Measurements from ENCODE around the gene RSBN1L. TPM values are rescaled to one million over a fixed set of nuclear protein-coding genes. Genes with fewer than 3 reads are reported as not detected.
"Not testable (repeated sequence)": the region's sequence is repeated elsewhere in the genome, so short reads cannot be mapped to it uniquely, and the experiment has no call there.

The RSBN1L gene
- total RNA-seq, 1 donor from 2014 or later: 12.6 TPM

DNA sequence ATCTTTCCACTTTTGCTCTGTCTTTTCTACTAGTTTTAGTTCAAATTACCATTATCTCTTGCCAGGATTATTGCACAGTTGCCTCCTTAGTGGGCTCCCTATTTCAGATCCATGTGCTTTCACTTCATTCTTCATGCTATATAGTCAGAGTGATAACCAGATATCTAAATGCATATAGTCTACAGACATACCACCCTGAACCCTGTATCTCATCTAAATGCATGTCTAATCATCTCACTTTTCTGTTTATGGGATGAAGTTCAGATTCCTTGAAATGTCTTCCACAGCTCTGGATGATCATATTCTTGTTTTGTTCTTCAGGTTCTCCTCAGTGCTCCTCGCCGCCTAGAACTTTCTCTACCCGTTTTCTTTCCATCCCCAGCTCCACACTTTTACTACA, 13.8 kb downstream of the RSBN1L start:
- Mint-ChIP-seq H3K27me3 (ENCODE audit: low read depth, unreplicated experiment) (no peaks in the 10 kb centered on the region), H3K4me3 (ENCODE audit: unreplicated experiment) (no peak overlapping the region), H3K4me1 (ENCODE audit: low read depth, unreplicated experiment) (peaks cover 6% of the 10 kb centered on the region), H3K27ac (ENCODE audit: unreplicated experiment) (no peak overlapping the region), H3K36me3 (ENCODE audit: low read depth, unreplicated experiment) (no peaks in the 10 kb centered on the region), H3K9me3 (ENCODE audit: unreplicated experiment) (no peaks in the 10 kb centered on the region)
- Histone ChIP-seq H4K20me1 (ENCODE audit: insufficient read depth, low read length) (peaks cover 23% of the 10 kb centered on the region), H2AFZ (ENCODE audit: low read depth, low read length) (no peak overlapping the region), H3K4me3 (ENCODE audit: insufficient read depth, low read depth, low read length) (no peak overlapping the region), H3K27ac (ENCODE audit: low read depth, low read length) (no peak overlapping the region), H3K9me3 (ENCODE audit: insufficient read depth, low read depth, low read length) (no peaks in the 10 kb centered on the region), H3K79me2 (ENCODE audit: insufficient read depth, low read length) (peaks cover 88% of the 10 kb centered on the region), H3K4me1 (ENCODE audit: insufficient read depth, low read length) (no peaks in the 10 kb centered on the region), H3K9ac (ENCODE audit: low read length) (no peak overlapping the region), H3K36me3 (ENCODE audit: insufficient read depth, low read length) (no peaks in the 10 kb centered on the region), H3K27me3 (ENCODE audit: insufficient read depth, low read length) (no peaks in the 10 kb centered on the region), H3K4me2 (ENCODE audit: low read length) (no peak overlapping the region)
- no peak for TF ChIP-seq EZH2 (IDR thresholded peaks at IDR 0.05; ENCODE audit: insufficient read depth, low read length)
- TF ChIP-seq, protein P1, sequence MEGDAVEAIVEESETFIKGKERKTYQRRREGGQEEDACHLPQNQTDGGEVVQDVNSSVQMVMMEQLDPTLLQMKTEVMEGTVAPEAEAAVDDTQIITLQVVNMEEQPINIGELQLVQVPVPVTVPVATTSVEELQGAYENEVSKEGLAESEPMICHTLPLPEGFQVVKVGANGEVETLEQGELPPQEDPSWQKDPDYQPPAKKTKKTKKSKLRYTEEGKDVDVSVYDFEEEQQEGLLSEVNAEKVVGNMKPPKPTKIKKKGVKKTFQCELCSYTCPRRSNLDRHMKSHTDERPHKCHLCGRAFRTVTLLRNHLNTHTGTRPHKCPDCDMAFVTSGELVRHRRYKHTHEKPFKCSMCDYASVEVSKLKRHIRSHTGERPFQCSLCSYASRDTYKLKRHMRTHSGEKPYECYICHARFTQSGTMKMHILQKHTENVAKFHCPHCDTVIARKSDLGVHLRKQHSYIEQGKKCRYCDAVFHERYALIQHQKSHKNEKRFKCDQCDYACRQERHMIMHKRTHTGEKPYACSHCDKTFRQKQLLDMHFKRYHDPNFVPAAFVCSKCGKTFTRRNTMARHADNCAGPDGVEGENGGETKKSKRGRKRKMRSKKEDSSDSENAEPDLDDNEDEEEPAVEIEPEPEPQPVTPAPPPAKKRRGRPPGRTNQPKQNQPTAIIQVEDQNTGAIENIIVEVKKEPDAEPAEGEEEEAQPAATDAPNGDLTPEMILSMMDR (IDR thresholded peaks at IDR 0.05; ENCODE audit: insufficient read depth, low read depth, low read length): no peak
- DNase-seq (ENCODE audit: low read depth) (no peak), FAIRE-seq (no peak)

- Mint-ChIP-seq H3K4me1 (ENCODE audit: low read depth, unreplicated experiment) (peaks cover 6% of the 10 kb centered on the region), H3K4me3 (ENCODE audit: unreplicated experiment) (no peak overlapping the region), H3K36me3 (ENCODE audit: low read depth, unreplicated experiment) (no peaks in the 10 kb centered on the region), H3K27me3 (ENCODE audit: low read depth, unreplicated experiment) (no peaks in the 10 kb centered on the region), H3K27ac (ENCODE audit: unreplicated experiment) (no peak overlapping the region), H3K9me3 (ENCODE audit: unreplicated experiment) (no peaks in the 10 kb centered on the region)
- Histone ChIP-seq H2AFZ (ENCODE audit: low read depth, low read length) (no peak overlapping the region), H3K9ac (ENCODE audit: low read length) (no peak overlapping the region), H3K27me3 (ENCODE audit: insufficient read depth, low read length) (no peaks in the 10 kb centered on the region), H3K4me2 (ENCODE audit: low read length) (no peak overlapping the region), H3K36me3 (ENCODE audit: insufficient read depth, low read length) (no peaks in the 10 kb centered on the region), H3K9me3 (ENCODE audit: insufficient read depth, low read depth, low read length) (no peaks in the 10 kb centered on the region), H3K27ac (ENCODE audit: low read depth, low read length) (no peak overlapping the region), H3K4me1 (ENCODE audit: insufficient read depth, low read length) (no peaks in the 10 kb centered on the region), H4K20me1 (ENCODE audit: insufficient read depth, low read length) (peaks cover 31% of the 10 kb centered on the region), H3K4me3 (ENCODE audit: insufficient read depth, low read depth, low read length) (no peak overlapping the region), H3K79me2 (ENCODE audit: insufficient read depth, low read length) (peaks cover 89% of the 10 kb centered on the region)
- no peak for TF ChIP-seq EZH2 (IDR thresholded peaks at IDR 0.05; ENCODE audit: insufficient read depth, low read length)
- TF ChIP-seq, protein P1 (IDR thresholded peaks at IDR 0.05; ENCODE audit: insufficient read depth, low read depth, low read length): no peak
- DNase-seq (ENCODE audit: low read depth) (no peak), FAIRE-seq (no peak)
Measured at GRCh38 chr7:77710861-77711260, 14.6 kb downstream of the RSBN1L start.

GRCh38 chr7:77714195-77714594, 17.9 kb downstream of the RSBN1L start:
- peaks cover 91% of the 10 kb centered on the region for H3K79me2 ChIP-seq (ENCODE audit: insufficient read depth, low read length)
- no peak overlapping the region for H3K4me3 ChIP-seq (ENCODE audit: insufficient read depth, low read depth, low read length)
- no peak overlapping the region for H3K4me2 ChIP-seq (ENCODE audit: low read length)
- Mint-ChIP-seq H3K4me3 (ENCODE audit: unreplicated experiment) (no peak overlapping the region), H3K4me1 (ENCODE audit: low read depth, unreplicated experiment) (no peaks in the 10 kb centered on the region), H3K9me3 (ENCODE audit: unreplicated experiment) (no peaks in the 10 kb centered on the region), H3K27ac (ENCODE audit: unreplicated experiment) (no peak overlapping the region), H3K36me3 (ENCODE audit: low read depth, unreplicated experiment) (no peaks in the 10 kb centered on the region), H3K27me3 (ENCODE audit: low read depth, unreplicated experiment) (no peaks in the 10 kb centered on the region)
- H2AFZ ChIP-seq (ENCODE audit: low read depth, low read length): no peak overlapping the region
- H3K36me3 ChIP-seq (ENCODE audit: insufficient read depth, low read length): no peaks in the 10 kb centered on the region
- no peaks in the 10 kb centered on the region for H3K4me1 ChIP-seq (ENCODE audit: insufficient read depth, low read length)
- H3K27ac ChIP-seq (ENCODE audit: low read depth, low read length): no peak overlapping the region
- no peaks in the 10 kb centered on the region for H3K9me3 ChIP-seq (ENCODE audit: insufficient read depth, low read depth, low read length)
- FAIRE-seq: no peak
- H3K27me3 ChIP-seq (ENCODE audit: insufficient read depth, low read length): no peaks in the 10 kb centered on the region
- no peak for DNase-seq (ENCODE audit: low read depth)
- peaks cover 49% of the 10 kb centered on the region for H4K20me1 ChIP-seq (ENCODE audit: insufficient read depth, low read length)
- no peak for TF ChIP-seq EZH2 (IDR thresholded peaks at IDR 0.05; ENCODE audit: insufficient read depth, low read length)
- TF ChIP-seq, protein P1 (IDR thresholded peaks at IDR 0.05; ENCODE audit: insufficient read depth, low read depth, low read length): no peak
- no peak overlapping the region for H3K9ac ChIP-seq (ENCODE audit: low read length)

DNA sequence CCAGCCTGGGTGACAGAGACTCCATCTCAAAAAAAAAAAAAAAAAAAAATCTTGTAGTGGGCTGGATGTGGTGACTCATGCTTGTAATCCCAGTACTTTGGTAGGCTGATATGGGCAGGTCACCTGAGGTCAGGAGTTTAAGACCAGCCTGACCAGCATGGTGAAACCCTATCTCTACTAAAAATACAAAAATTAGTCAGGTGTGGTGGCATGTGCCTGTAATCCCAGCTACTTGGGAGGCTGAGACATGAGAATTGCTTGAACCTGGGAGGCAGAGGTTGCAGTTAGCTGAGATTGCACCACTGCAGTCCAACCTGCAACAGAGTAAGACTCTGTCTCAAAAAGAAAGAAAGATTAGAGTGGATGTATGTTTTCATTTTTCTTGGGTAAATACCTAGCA, 18.7 kb downstream of the RSBN1L start:
- not testable (repeated sequence) for H3K36me3 ChIP-seq (ENCODE audit: insufficient read depth, low read length); H3K27me3 ChIP-seq (ENCODE audit: insufficient read depth, low read length); H3K36me3 Mint-ChIP-seq (ENCODE audit: low read depth, unreplicated experiment); H3K4me1 ChIP-seq (ENCODE audit: insufficient read depth, low read length); H3K9me3 Mint-ChIP-seq (ENCODE audit: unreplicated experiment); H3K4me3 ChIP-seq (ENCODE audit: insufficient read depth, low read depth, low read length); H3K27ac ChIP-seq (ENCODE audit: low read depth, low read length); H3K27ac Mint-ChIP-seq (ENCODE audit: unreplicated experiment); H3K9me3 ChIP-seq (ENCODE audit: insufficient read depth, low read depth, low read length); H2AFZ ChIP-seq (ENCODE audit: low read depth, low read length); DNase-seq (ENCODE audit: low read depth); H3K4me2 ChIP-seq (ENCODE audit: low read length); H3K27me3 Mint-ChIP-seq (ENCODE audit: low read depth, unreplicated experiment); H3K4me1 Mint-ChIP-seq (ENCODE audit: low read depth, unreplicated experiment); H3K9ac ChIP-seq (ENCODE audit: low read length); FAIRE-seq; H3K4me3 Mint-ChIP-seq (ENCODE audit: unreplicated experiment)
- Histone ChIP-seq H4K20me1 (ENCODE audit: insufficient read depth, low read length) (peaks cover 46% of the 10 kb centered on the region), H3K79me2 (ENCODE audit: insufficient read depth, low read length) (peaks cover 91% of the 10 kb centered on the region)

All from astrocyte (in vitro differentiated cells and primary cell).